Testis (tissue), 2 donors: Measurements from ENCODE around the gene TARBP2.

ENCODE experiments used
- CTCF ChIP-seq, 3 experiments: fragments of 450-650 bp in 2 of 3; fragments of 200-600 bp in 1 of 3; sonication (generic) in 1 of 3; IDR thresholded peaks; one replicate each; pipeline ENCODE4 v1.5.1; 2016 to 2019; ENCODE audit warnings: antibody characterized with exemption in 3 of 3, mild to moderate bottlenecking in 2 of 3, moderate library complexity in 1 of 3
- POLR2A ChIP-seq: fragments of 450-650 bp; IDR thresholded peaks from one replicate; pipeline ENCODE4 v1.6.1; 2017; ENCODE audit warnings: antibody characterized with exemption, mild to moderate bottlenecking, moderate library complexity

- TF ChIP-seq POLR2A (no peak), CTCF (IDR thresholded peaks at IDR 0.05) (no peak)
Observed at GRCh38 chr12:53472056-53472582, 29.0 kb upstream of the TARBP2 start.
